ENCODE data around the gene PNLIPRP1. TPM values are rescaled to one million over a fixed set of nuclear protein-coding genes. Genes with fewer than 3 reads are reported as not detected.

Gene PNLIPRP1
- total RNA-seq, 2 experiments from 2014 or later, result not detected

GRCh38 chr10:116632596-116633215 lies 41.9 kb downstream of the PNLIPRP1 start:
- intact Hi-C loops (cut with micrococcal nuclease; ENCODE audit: unreplicated experiment), result no loop called here
- ChIA-PET CTCF (ENCODE audit: unreplicated experiment) (no interaction called here), POLR2A (no interaction called here)
- Histone ChIP-seq H3K79me2 (ENCODE audit: insufficient read depth, low read depth, low read length) (no peaks in the 10 kb centered on the region), H3K9me2 (ENCODE audit: insufficient read depth, low read length) (no peaks in the 10 kb centered on the region), H3K9me3 (ENCODE audit: low read length) (no peaks in the 10 kb centered on the region), H3K4me1 (ENCODE audit: insufficient read depth, low read length, poor library complexity, severe bottlenecking) (no peaks in the 10 kb centered on the region), H4K20me1 (ENCODE audit: insufficient read depth, low read length) (no peaks in the 10 kb centered on the region), H3K4me2 (ENCODE audit: low read length) (no peak overlapping the region), H3K36me3 (ENCODE audit: insufficient read depth, low read length) (no peaks in the 10 kb centered on the region), H3K27ac (ENCODE audit: low read depth, low read length, poor library complexity, severe bottlenecking) (no peak overlapping the region), H2AFZ (ENCODE audit: low read length) (no peak overlapping the region), H3K4me3 (ENCODE audit: low read depth, low read length, poor library complexity, severe bottlenecking) (no peak overlapping the region)
- TF ChIP-seq EZH2phosphoT487 (IDR thresholded peaks at IDR 0.05; ENCODE audit: borderline replicate concordance, low read depth, low read length) (no peak), CTCF (conservative IDR thresholded peaks at IDR 0.05; ENCODE audit: low read length) (no peak)
- BruUV-seq (replicated peaks), result no TSS peak
- no peak for DNase-seq (ENCODE audit: low spot score)

- no peak for TF ChIP-seq CTCF (conservative IDR thresholded peaks at IDR 0.05; ENCODE audit: low read length)
- POLR2A ChIA-PET, result no interaction called here
- Histone ChIP-seq H3K27ac (ENCODE audit: low read depth, low read length, poor library complexity, severe bottlenecking) (no peak overlapping the region), H3K4me2 (ENCODE audit: low read length) (no peak overlapping the region), H3K9me2 (ENCODE audit: insufficient read depth, low read length) (no peaks in the 10 kb centered on the region), H3K4me1 (ENCODE audit: insufficient read depth, low read length, poor library complexity, severe bottlenecking) (no peaks in the 10 kb centered on the region), H3K36me3 (ENCODE audit: insufficient read depth, low read length) (no peaks in the 10 kb centered on the region), H2AFZ (ENCODE audit: low read length) (no peak overlapping the region), H4K20me1 (ENCODE audit: insufficient read depth, low read length) (no peaks in the 10 kb centered on the region), H3K4me3 (ENCODE audit: low read depth, low read length, poor library complexity, severe bottlenecking) (no peak overlapping the region), H3K79me2 (ENCODE audit: insufficient read depth, low read depth, low read length) (no peaks in the 10 kb centered on the region), H3K9me3 (ENCODE audit: low read length) (no peaks in the 10 kb centered on the region)
- intact Hi-C loops (cut with micrococcal nuclease; ENCODE audit: unreplicated experiment), result no loop called here
- CTCF ChIA-PET (ENCODE audit: unreplicated experiment), result no interaction called here
- no peak for DNase-seq (ENCODE audit: low spot score)
- no TSS peak for BruUV-seq (replicated peaks)
Measured at GRCh38 chr10:116633216-116633600, 42.4 kb downstream of the PNLIPRP1 start.

- no TSS peak for BruUV-seq (replicated peaks)
- TF ChIP-seq CTCF (conservative IDR thresholded peaks at IDR 0.05; ENCODE audit: low read length) (no peak), EZH2phosphoT487 (IDR thresholded peaks at IDR 0.05; ENCODE audit: borderline replicate concordance, low read depth, low read length) (no peak)
- no peaks in the 10 kb centered on the region for H3K9me2 ChIP-seq (ENCODE audit: insufficient read depth, low read length)
- ChIA-PET POLR2A (interaction anchor here (0.6 kb wide), 1 partner anchor 482 kb away, joined by 3 read pairs; no protein-coding TSS in a partner anchor), CTCF (ENCODE audit: unreplicated experiment) (no interaction called here)
- no peaks in the 10 kb centered on the region for H3K4me1 ChIP-seq (ENCODE audit: insufficient read depth, low read length, poor library complexity, severe bottlenecking)
- DNase-seq (ENCODE audit: low spot score), result no peak
- intact Hi-C loops (cut with micrococcal nuclease; ENCODE audit: unreplicated experiment), result no loop called here
- H3K4me2 ChIP-seq (ENCODE audit: low read length), result no peak overlapping the region
- no peak overlapping the region for H2AFZ ChIP-seq (ENCODE audit: low read length)
- H3K36me3 ChIP-seq (ENCODE audit: insufficient read depth, low read length), result no peaks in the 10 kb centered on the region
- H3K4me3 ChIP-seq (ENCODE audit: low read depth, low read length, poor library complexity, severe bottlenecking), result no peak overlapping the region
- no peaks in the 10 kb centered on the region for H3K79me2 ChIP-seq (ENCODE audit: insufficient read depth, low read depth, low read length)
- H3K9me3 ChIP-seq (ENCODE audit: low read length), result no peaks in the 10 kb centered on the region
- no peaks in the 10 kb centered on the region for H4K20me1 ChIP-seq (ENCODE audit: insufficient read depth, low read length)
- no peak overlapping the region for H3K27ac ChIP-seq (ENCODE audit: low read depth, low read length, poor library complexity, severe bottlenecking)
Measured at GRCh38 chr10:116634126-116634975, 43.6 kb downstream of the PNLIPRP1 start.
